ENCODE results near the gene R3HDM4. TPM values are rescaled to one million over a fixed set of nuclear protein-coding genes. Genes with fewer than 3 reads are reported as not detected.

R3HDM4 gene
- total and polyA plus RNA-seq, 9 of the 15 experiments (the other 6 are each of a cell fraction or from before 2014, with no cell fraction given), result 3.2 to 154 (median 59.0) TPM

DNA sequence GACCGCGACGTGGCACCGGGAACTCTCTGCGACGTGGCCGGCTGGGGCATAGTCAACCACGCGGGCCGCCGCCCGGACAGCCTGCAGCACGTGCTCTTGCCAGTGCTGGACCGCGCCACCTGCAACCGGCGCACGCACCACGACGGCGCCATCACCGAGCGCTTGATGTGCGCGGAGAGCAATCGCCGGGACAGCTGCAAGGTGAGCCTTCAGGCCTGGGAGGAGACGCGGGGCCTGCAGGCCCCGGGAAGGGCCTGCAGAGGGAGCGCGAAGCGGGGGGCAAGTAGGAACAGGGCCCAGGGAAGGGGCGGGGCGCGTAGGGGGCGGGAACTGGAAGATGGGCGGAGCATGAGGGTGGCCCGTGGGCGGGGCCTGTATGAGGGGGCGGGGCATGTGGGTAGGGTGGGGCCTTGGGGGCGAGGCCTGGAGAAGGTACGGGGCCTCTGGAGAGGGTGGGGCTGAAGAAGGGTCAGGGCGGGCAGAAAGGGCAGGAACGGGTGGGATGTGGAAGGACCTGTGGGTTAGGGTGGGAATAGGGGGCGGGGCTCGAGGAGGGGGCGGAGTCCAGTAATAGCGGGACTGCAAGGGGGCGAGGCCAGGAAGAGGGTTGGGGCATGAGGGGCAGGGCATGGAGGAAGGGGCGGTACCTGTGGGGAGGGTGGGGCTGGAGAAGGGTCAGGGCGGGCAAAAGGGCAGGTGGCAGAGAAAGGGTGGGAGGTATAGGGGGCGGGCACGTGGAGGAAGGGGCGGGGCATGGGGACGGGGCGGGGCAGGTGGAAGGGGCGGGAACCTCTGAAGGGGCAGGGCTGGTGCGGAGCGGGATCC lies 51.1 kb downstream of the R3HDM4 start:
- H3K4me2 ChIP-seq (ENCODE audit: insufficient read depth, low read length), result peak overlapping the region; percentile 72
- POLR2A ChIA-PET, result interaction anchor here (0.7 to 1.3 kb wide), 3 partner anchors 45 to 160 kb away, joined by 3 to 4 read pairs (median 3); partner anchors contain the start of gene RNU6-2
- no peak overlapping the region for H2AFZ ChIP-seq (ENCODE audit: low read depth, low read length)
- H3K4me1 ChIP-seq (replicated peaks in 1 of 2; ENCODE audit: control insufficient read depth in 2 of 2, insufficient read depth in 2 of 2, low read length in 2 of 2), result peaks cover 25 to 70% of the 10 kb centered on the region in 2 experiments
- peak; percentile 78 for ATAC-seq
- H3K27ac ChIP-seq (ENCODE audit: extremely low read depth, low read depth, low read length), result peak overlapping the region; percentile 91; the same call in 2 of the 3 replicates
- intact Hi-C loops (cut with micrococcal nuclease), result loop anchor here (1.0 to 5.0 kb wide), 4 partner anchors 53 to 380 kb away; partner anchors contain the start of genes ATP5F1D and WDR18
- peak overlapping the region in 1 of 2 experiments; percentile 88; a peak in 2 of 4 replicates for H3K9ac ChIP-seq (ENCODE audit: insufficient read depth in 1 of 2, low read depth in 2 of 2, low read length in 2 of 2)
- 2% methylated on average over 32 of the region's 60 CpGs for WGBS (ENCODE audit: insufficient coverage, low coverage, missing lambda C conversion rate)
- CTCF ChIA-PET (ENCODE audit: low intra/inter-chr PET ratio), result interaction anchor here (1.5 kb wide), 1 partner anchor 56 kb away, joined by 6 read pairs; the partner anchor contains the start of gene KISS1R
- H3K79me2 ChIP-seq (ENCODE audit: control insufficient read depth, insufficient read depth, low read length), result peaks cover 12% of the 10 kb centered on the region
- peak; percentile 90 for FAIRE-seq
- H3K4me3 ChIP-seq, result peak overlapping the region; percentile 62
- no peaks in the 10 kb centered on the region for H3K27me3 ChIP-seq (ENCODE audit: control insufficient read depth in 2 of 2, insufficient read depth in 2 of 2, low read length in 2 of 2)
- in situ Hi-C loops (cut with MboI), result no loop called here
- DNase-seq (ENCODE audit: extremely low read depth in 1 of 4, low spot score in 3 of 4), result peak; percentile 94 to 98 (median 94)
- no peaks in the 10 kb centered on the region for H3K9me1 ChIP-seq (ENCODE audit: control insufficient read depth, insufficient read depth, low read length)
- no peaks in the 10 kb centered on the region for H4K20me1 ChIP-seq (replicated peaks; ENCODE audit: control insufficient read depth, insufficient read depth, low read length)
- no TSS peak for BruUV-seq (replicated peaks)
- H3K9me3 ChIP-seq (replicated peaks; ENCODE audit: control insufficient read depth, insufficient read depth, low read depth, low read length), result no peaks in the 10 kb centered on the region
- H3K36me3 ChIP-seq (ENCODE audit: control insufficient read depth, insufficient read depth, low read length), result peaks cover 17% of the 10 kb centered on the region; the same call in 1 of the 3 replicates
- TF ChIP-seq SMARCA5 (IDR thresholded peaks at IDR 0.05) (no peak), NCOA4 (IDR thresholded peaks at IDR 0.05; ENCODE audit: partially characterized antibody) (no peak), U2AF1 (optimal IDR thresholded peaks at IDR 0.05; ENCODE audit: low read depth, low read length) (peak; percentile 56), TRIM28 (IDR thresholded peaks at IDR 0.05) (peak; percentile 27; the same call in 1 of the 2 replicates), CBX1 (IDR thresholded peaks at IDR 0.05; ENCODE audit: low read depth) (peak; percentile 66; the same call in 1 of the 2 replicates), FOXM1 (IDR thresholded peaks at IDR 0.05; ENCODE audit: low read depth) (no peak), FOXM1 (CRISPR knock-in tag; IDR thresholded peaks at IDR 0.05; ENCODE audit: low read depth) (0 out of 2 replicates have a peak, but pooled peaks have one; percentile 8), MXI1 (IDR thresholded peaks at IDR 0.05; ENCODE audit: low read depth, low read length) (0 out of 2 replicates have a peak, but pooled peaks have one; percentile 52), E2F5 (CRISPR knock-in tag; IDR thresholded peaks at IDR 0.05) (0 out of 2 replicates have a peak, but pooled peaks have one; percentile 50), CREM (IDR thresholded peaks at IDR 0.05; ENCODE audit: low read depth) (peak; percentile 72), ZNF592 (IDR thresholded peaks at IDR 0.05) (peak; percentile 88), ZBTB17 (CRISPR knock-in tag; IDR thresholded peaks at IDR 0.05) (0 out of 2 replicates have a peak, but pooled peaks have one; percentile 19)
- TF ChIP-seq, protein P1, sequence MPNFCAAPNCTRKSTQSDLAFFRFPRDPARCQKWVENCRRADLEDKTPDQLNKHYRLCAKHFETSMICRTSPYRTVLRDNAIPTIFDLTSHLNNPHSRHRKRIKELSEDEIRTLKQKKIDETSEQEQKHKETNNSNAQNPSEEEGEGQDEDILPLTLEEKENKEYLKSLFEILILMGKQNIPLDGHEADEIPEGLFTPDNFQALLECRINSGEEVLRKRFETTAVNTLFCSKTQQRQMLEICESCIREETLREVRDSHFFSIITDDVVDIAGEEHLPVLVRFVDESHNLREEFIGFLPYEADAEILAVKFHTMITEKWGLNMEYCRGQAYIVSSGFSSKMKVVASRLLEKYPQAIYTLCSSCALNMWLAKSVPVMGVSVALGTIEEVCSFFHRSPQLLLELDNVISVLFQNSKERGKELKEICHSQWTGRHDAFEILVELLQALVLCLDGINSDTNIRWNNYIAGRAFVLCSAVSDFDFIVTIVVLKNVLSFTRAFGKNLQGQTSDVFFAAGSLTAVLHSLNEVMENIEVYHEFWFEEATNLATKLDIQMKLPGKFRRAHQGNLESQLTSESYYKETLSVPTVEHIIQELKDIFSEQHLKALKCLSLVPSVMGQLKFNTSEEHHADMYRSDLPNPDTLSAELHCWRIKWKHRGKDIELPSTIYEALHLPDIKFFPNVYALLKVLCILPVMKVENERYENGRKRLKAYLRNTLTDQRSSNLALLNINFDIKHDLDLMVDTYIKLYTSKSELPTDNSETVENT (CRISPR knock-in tag; IDR thresholded peaks at IDR 0.05), result peak; percentile 89

Measured in K562 (cell line).